SU-DHL-6 (cell line): ENCODE measurements around the gene MCM10.

ENCODE experiments used
- H2AFZ ChIP-seq: fragments of 200-600 bp; sonication (generic); 2 replicates; pipeline ENCODE4 v1.6.1; 2014; ENCODE audit warnings: low read depth, mild to moderate bottlenecking, moderate library complexity, mixed read lengths, antibody characterized with exemption, low read length; ENCODE audit not compliant: severe bottlenecking
- H3F3A ChIP-seq: fragments of 200-600 bp; shearing (Covaris generic); 2 replicates; pipeline ENCODE4 v1.6.0; 2016; ENCODE audit warnings: antibody characterized with exemption, mild to moderate bottlenecking; ENCODE audit not compliant: insufficient read depth
- H3K27ac ChIP-seq: fragments of 200-600 bp; sonication (generic); 2 replicates; pipeline ENCODE4 v1.5.1; 2016; ENCODE audit warnings: low read depth, mild to moderate bottlenecking, low read length, moderate library complexity, mixed read lengths
- H3K27me3 ChIP-seq: fragments of 200-600 bp; sonication (generic), shearing (Covaris generic); 2 replicates; pipeline ENCODE4 v1.6.0; 2014; ENCODE audit warnings: mild to moderate bottlenecking, low read length
- H3K36me3 ChIP-seq: fragments of 200-600 bp; sonication (generic); 2 replicates; pipeline ENCODE4 v1.6.1; 2014; ENCODE audit warnings: mild to moderate bottlenecking, low read length, mixed read lengths
- H3K4me2 ChIP-seq: fragments of 300-600, 200-600 bp; shearing (Covaris generic), sonication (generic); 2 replicates; pipeline ENCODE4 v1.6.0; 2014; ENCODE audit warnings: low read length, low read depth, mild to moderate bottlenecking; ENCODE audit not compliant: poor library complexity, severe bottlenecking
- H3K4me3 ChIP-seq: fragments of 200-600 bp; sonication (generic); 2 replicates; pipeline ENCODE4 v1.5.1; 2014; ENCODE audit warnings: antibody characterized with exemption, low read length, mild to moderate bottlenecking, mixed read lengths; ENCODE audit not compliant: insufficient read depth, poor library complexity, severe bottlenecking
- H3K79me2 ChIP-seq: fragments of 200-600 bp; sonication (generic); 2 replicates; pipeline ENCODE4 v1.6.1; 2014; ENCODE audit warnings: mild to moderate bottlenecking, low read length, moderate library complexity; ENCODE audit not compliant: insufficient read depth
- H3K9ac ChIP-seq: fragments of 200-600 bp; sonication (generic); 2 replicates; pipeline ENCODE4 v1.7.0; 2014; ENCODE audit warnings: mild to moderate bottlenecking, low read length
- H3K9me2 ChIP-seq: fragments of 200-600 bp; sonication (generic); replicated peaks from 2 replicates; pipeline ENCODE4 v1.6.1; 2014; ENCODE audit warnings: low read length; ENCODE audit not compliant: insufficient read depth
- H3K9me3 ChIP-seq: fragments of 200-600 bp; sonication (generic); 2 replicates; pipeline ENCODE4 v1.6.1; 2014; ENCODE audit warnings: low read length, mixed read lengths; ENCODE audit not compliant: insufficient read depth
- H4K20me1 ChIP-seq: fragments of 200-600 bp; sonication (generic); 2 replicates; pipeline ENCODE4 v1.6.1; 2014; ENCODE audit warnings: low read depth, mild to moderate bottlenecking, antibody characterized with exemption, low read length, moderate library complexity, mixed read lengths
- CTCF ChIP-seq: fragments of 200-600 bp; sonication (generic); IDR thresholded peaks from one replicate; pipeline ENCODE4 v1.5.1; 2017; ENCODE audit warnings: antibody characterized with exemption, mild to moderate bottlenecking, low read length, moderate library complexity; ENCODE audit not compliant: insufficient read depth, poor library complexity, severe bottlenecking
- EZH2phosphoT487 ChIP-seq: fragments of 200-600 bp; sonication (generic), shearing (Covaris generic); conservative IDR thresholded peaks from 2 replicates; pipeline ENCODE4 v1.6.1; 2018; ENCODE audit warnings: mild to moderate bottlenecking, antibody characterized with exemption, low read length, moderate library complexity, mixed read lengths

The MCM10 gene

GRCh38 chr10:13158401-13158800 is 3.0 kb upstream of the MCM10 start:
- H3K9me3 ChIP-seq, result no peaks in the 10 kb centered on the region
- peaks cover 19% of the 10 kb centered on the region for H3K79me2 ChIP-seq
- H3K4me3 ChIP-seq, result no peak overlapping the region
- no peaks in the 10 kb centered on the region for H3F3A ChIP-seq
- no peak overlapping the region for H3K27ac ChIP-seq
- H4K20me1 ChIP-seq, result no peaks in the 10 kb centered on the region
- no peaks in the 10 kb centered on the region for H3K9me2 ChIP-seq
- no peak overlapping the region for H3K9ac ChIP-seq
- no peaks in the 10 kb centered on the region for H3K36me3 ChIP-seq
- no peak for TF ChIP-seq CTCF
- TF ChIP-seq EZH2phosphoT487, result no peak
- H3K4me2 ChIP-seq, result no peak overlapping the region
- H2AFZ ChIP-seq, result no peak overlapping the region
- H3K27me3 ChIP-seq, result no peaks in the 10 kb centered on the region

GRCh38 chr10:13161857-13162271 is 506 bp downstream of the MCM10 start:
- Histone ChIP-seq H3K4me3 (peak overlapping the region; percentile 80), H4K20me1 (no peaks in the 10 kb centered on the region), H3K79me2 (peaks cover 32% of the 10 kb centered on the region), H3K27me3 (no peaks in the 10 kb centered on the region), H3F3A (no peaks in the 10 kb centered on the region), H3K9me3 (no peaks in the 10 kb centered on the region), H3K9me2 (no peaks in the 10 kb centered on the region), H3K27ac (no peak overlapping the region), H3K4me2 (peak overlapping the region; percentile 64), H2AFZ (peak overlapping the region; percentile 52), H3K9ac (peak overlapping the region; percentile 71), H3K36me3 (no peaks in the 10 kb centered on the region)
- no peak for TF ChIP-seq EZH2phosphoT487
- no peak for TF ChIP-seq CTCF

- H3K4me2 ChIP-seq, result no peak overlapping the region
- H3K79me2 ChIP-seq, result peaks cover 37% of the 10 kb centered on the region
- H3K4me3 ChIP-seq, result no peak overlapping the region
- H4K20me1 ChIP-seq, result no peaks in the 10 kb centered on the region
- no peak overlapping the region for H3K9ac ChIP-seq
- H3K27ac ChIP-seq, result no peak overlapping the region
- no peaks in the 10 kb centered on the region for H3K27me3 ChIP-seq
- no peak overlapping the region for H2AFZ ChIP-seq
- no peaks in the 10 kb centered on the region for H3K9me3 ChIP-seq
- H3K36me3 ChIP-seq, result no peaks in the 10 kb centered on the region; the same call in 1 of the 2 replicates
- H3F3A ChIP-seq, result no peaks in the 10 kb centered on the region
- no peaks in the 10 kb centered on the region for H3K9me2 ChIP-seq
- TF ChIP-seq EZH2phosphoT487 (no peak), CTCF (no peak)
Observed at GRCh38 chr10:13163859-13164258, 2.5 kb downstream of the MCM10 start.

GRCh38 chr10:13165177-13165576 is 3.8 kb downstream of the MCM10 start:
- no peaks in the 10 kb centered on the region for H3K9me2 ChIP-seq
- no peaks in the 10 kb centered on the region for H3F3A ChIP-seq
- no peak overlapping the region for H3K9ac ChIP-seq
- H3K4me2 ChIP-seq, result no peak overlapping the region
- peaks cover 37% of the 10 kb centered on the region for H3K79me2 ChIP-seq
- H4K20me1 ChIP-seq, result peaks cover 3% of the 10 kb centered on the region; the same call in 1 of the 2 replicates
- H2AFZ ChIP-seq, result no peak overlapping the region
- no peak overlapping the region for H3K27ac ChIP-seq
- TF ChIP-seq CTCF (no peak), EZH2phosphoT487 (no peak)
- no peaks in the 10 kb centered on the region for H3K9me3 ChIP-seq
- H3K27me3 ChIP-seq, result no peaks in the 10 kb centered on the region
- H3K4me3 ChIP-seq, result no peak overlapping the region
- H3K36me3 ChIP-seq, result peaks cover 6% of the 10 kb centered on the region; the same call in 1 of the 2 replicates
